NCI-H82 treated with DMSO at 0.1 percent for 48 hours (cell line): Measurements from ENCODE around the gene MITD1.
"Not testable (repeated sequence)": the region's sequence is repeated elsewhere in the genome, so short reads cannot be mapped to it uniquely, and the experiment has no call there.

Experiments
- DNase-seq: peaks from one replicate; lab custom pipeline; 2025; ENCODE audit not compliant: unreplicated experiment; lab: John Stamatoyannopoulos, UW

MITD1 gene

GRCh38 chr2:99154643-99155536 lies 26.0 kb downstream of the MITD1 start, which contains the start of the genes LIPT1 and TSGA10:
Gene LIPT1 (plus strand): TSS chr2:99154967. CDS start chr2:99161958, 6,991 bp downstream.
Gene TSGA10 (minus strand): TSS chr2:99154942. CDS start chr2:99109439, 45,503 bp downstream.
- peak; percentile 72 for DNase-seq

GRCh38 chr2:99153921-99154604 lies 26.8 kb downstream of the MITD1 start:
- DNase-seq = no peak

- DNase-seq = no peak
These were observed 28.5 kb downstream of the MITD1 start for GRCh38 chr2:99152199-99152895.

GRCh38 chr2:99150706-99151105 lies 30.2 kb downstream of the MITD1 start:
- DNase-seq = no peak

DNA sequence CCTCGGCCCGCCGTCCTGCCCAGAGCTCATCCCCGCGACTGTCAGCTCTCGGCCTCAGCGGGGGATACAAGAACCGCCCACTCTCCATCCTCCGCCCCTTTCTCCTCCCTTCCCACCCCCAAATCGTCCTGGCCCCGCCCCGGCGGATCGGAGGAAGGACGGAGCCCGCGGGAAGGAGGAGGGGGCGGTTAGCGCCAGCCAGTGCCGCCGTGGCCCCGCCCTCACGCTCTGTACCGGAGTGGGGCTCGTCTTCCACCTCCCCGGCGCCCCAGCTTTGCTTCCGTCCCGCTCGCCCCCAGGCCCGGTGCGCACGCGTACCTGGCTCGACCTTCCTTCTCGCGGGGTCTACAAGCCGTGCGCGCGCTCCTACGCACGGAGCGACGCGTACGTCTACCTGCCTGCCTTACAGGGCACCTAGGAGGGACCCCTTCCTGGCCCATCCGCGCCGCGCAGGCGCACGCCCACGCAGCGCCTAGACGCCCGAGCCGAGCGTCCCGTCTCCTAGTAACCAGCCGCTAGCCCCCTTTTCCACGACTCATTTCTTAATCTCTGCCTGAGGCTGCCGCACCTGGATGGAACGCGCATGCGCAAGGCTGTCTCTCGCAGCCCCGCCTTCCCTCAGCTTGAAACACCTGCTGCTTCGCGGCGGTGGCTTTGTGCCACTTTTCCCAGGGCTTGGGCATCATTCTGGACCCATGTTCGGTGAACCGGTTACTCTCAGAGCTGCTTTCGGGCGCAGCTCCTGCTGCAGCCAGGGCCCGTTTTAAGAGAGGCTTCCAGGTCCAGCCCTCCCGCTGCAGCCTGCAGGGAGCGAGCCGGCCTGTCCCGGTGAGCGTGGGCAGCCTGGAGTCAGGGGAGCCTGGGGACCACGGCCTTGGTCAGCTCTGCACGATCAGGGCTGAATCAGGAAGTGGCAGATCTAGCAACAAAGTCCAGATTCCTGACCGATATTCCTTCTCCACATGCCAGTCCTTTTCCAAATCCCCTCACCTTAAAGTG lies 39.4 kb downstream of the MITD1 start, which contains the start of gene C2orf15:
Gene C2orf15 (plus strand): TSS at position 598 of the 999 bp plus-strand sequence. CDS start 8,852 bp downstream, outside the sequence.
- peak; percentile 87 for DNase-seq

GRCh38 chr2:99140860-99141109 lies 40.1 kb downstream of the MITD1 start:
- no peak for DNase-seq

GRCh38 chr2:99140056-99140859 lies 40.6 kb downstream of the MITD1 start:
- no peak for DNase-seq

GRCh38 chr2:99139003-99139402 lies 41.9 kb downstream of the MITD1 start:
- DNase-seq = no peak

DNA sequence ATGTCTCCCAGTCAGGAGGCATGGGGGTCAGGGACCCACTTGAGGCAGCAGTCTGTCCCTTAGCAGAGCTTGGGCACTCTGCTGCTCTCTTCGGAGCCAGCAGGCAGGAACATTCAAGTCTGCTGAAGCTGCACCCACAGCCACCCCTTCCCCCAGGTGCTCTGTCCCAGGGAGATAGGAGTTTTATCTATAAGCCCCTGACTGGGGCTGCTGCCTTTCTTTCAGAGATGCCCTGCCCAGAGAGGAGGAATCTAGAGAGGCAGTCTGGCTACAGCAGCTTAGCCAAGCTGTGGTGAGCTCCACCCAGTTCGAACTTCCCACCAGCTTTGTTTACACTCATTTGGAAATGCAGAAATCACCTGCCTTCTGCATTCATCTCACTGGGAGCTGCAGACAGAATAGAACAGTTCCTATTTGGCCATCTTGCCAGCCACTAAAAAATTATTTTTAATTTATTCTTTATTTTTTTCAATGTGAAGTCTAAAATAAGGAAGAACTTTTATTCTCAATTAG lies 45.8 kb downstream of the MITD1 start:
- not testable (repeated sequence) for DNase-seq

- no peak for DNase-seq
These were observed 52.9 kb downstream of the MITD1 start for GRCh38 chr2:99127981-99128380.
